ENCODE data around the gene TDRD3.

Gene TDRD3

DNA sequence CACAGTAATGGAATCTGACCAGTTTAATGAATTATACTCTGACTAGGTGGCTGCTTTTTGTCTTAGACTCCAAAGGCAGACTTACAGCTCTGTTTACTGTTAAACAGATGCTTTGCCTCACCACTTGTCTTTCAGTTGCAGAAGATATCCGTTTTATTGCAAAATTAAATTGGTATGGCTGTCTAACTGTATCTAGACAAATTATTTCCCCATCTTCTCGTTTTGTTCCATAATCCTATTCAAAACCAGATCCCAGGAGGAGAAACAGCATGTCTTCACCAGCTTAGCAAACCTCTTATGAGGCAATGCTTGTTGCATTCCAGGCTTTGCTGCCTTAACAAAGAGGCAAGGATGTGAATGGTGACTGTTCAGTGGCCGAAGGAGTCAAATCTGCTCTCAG lies 215.6 kb downstream of the TDRD3 start:
- no peak overlapping the region for H3K4me3 Mint-ChIP-seq
- no peaks in the 10 kb centered on the region for H3K9me3 Mint-ChIP-seq
- H3K4me1 Mint-ChIP-seq, result no peaks in the 10 kb centered on the region
- ATAC-seq (replicated peaks; ENCODE audit: extremely low read depth, poor library complexity, severe bottlenecking) (no peak), DNase-seq (ENCODE audit: low spot score in 2 of 2) (no peak)
- H3K36me3 Mint-ChIP-seq (ENCODE audit: insufficient read depth), result peaks cover 2% of the 10 kb centered on the region
- H3K27ac Mint-ChIP-seq (ENCODE audit: low read depth), result no peak overlapping the region
- peaks cover 17% of the 10 kb centered on the region for H3K27me3 Mint-ChIP-seq

DNA sequence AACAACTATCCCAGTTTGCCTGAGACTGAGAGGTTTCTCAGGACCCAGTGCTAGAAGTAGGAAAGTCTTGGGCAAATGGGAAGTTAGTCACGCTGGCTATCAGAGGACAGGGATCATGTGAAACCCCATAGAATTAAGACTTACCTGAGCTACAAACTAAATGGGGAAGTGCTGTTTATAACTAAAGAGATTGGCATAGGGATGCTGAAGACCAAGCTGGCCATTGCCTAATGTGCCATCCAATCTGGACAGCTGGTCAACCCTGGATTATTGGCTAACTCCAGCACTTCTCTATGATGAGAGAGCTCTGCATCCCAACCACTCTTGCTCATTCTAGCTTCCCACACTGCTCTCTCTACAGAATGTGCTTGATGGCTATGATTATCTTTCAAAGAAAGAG lies 216.1 kb downstream of the TDRD3 start:
- no peak overlapping the region for H3K27ac Mint-ChIP-seq (ENCODE audit: low read depth)

DNA sequence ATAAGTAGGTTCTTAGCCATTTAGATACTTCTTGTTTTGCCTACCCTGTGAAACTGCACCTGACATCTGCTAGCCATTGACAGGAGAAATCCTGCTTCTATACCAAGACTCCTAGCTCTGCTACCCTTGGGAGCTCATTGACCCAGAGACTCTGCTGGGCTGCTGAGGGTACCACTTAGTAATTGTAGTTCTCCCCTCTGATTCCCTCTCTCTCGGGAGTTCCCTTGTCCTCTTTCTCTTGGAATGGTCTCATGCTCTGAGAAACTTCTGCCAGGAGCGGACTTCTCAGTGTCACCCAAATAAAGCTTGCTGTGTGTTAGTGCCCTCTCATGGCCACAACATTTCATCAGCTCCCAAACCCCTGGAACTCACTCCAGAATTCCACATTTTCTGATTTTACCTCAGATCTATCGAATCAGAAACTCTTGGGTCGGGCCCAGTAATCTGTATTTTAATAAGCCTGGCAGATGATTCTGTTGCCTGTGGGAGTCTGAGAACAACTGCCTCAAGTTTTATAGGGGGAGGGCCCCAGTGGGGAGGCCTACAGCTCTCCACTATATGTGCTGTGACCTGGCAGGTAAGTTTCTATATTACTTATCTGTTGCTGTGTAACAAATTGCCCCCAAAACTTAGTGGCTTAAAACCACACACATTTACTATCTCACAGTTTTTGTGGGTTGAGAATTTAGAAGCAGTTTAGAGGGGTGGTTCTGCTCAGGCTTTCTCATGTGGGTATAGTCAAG lies 221.1 kb downstream of the TDRD3 start:
- Mint-ChIP-seq H3K4me1 (no peaks in the 10 kb centered on the region), H3K27me3 (peaks cover 11% of the 10 kb centered on the region), H3K4me3 (no peak overlapping the region), H3K36me3 (ENCODE audit: insufficient read depth) (no peaks in the 10 kb centered on the region), H3K27ac (ENCODE audit: low read depth) (no peak overlapping the region), H3K9me3 (no peaks in the 10 kb centered on the region)
- DNase-seq (ENCODE audit: low spot score in 2 of 2) (no peak), ATAC-seq (replicated peaks; ENCODE audit: extremely low read depth, poor library complexity, severe bottlenecking) (no peak)

More for the DNA sequence above, 216.1 kb downstream of the TDRD3 start:
- peaks cover 21% of the 10 kb centered on the region for H3K27me3 Mint-ChIP-seq
- no peaks in the 10 kb centered on the region for H3K36me3 Mint-ChIP-seq (ENCODE audit: insufficient read depth)
- no peak for DNase-seq (ENCODE audit: low spot score in 2 of 2)
- no peaks in the 10 kb centered on the region for H3K4me1 Mint-ChIP-seq
- H3K9me3 Mint-ChIP-seq, result no peaks in the 10 kb centered on the region
- H3K4me3 Mint-ChIP-seq, result no peak overlapping the region
- no peak for ATAC-seq (replicated peaks; ENCODE audit: extremely low read depth, poor library complexity, severe bottlenecking)

DNA sequence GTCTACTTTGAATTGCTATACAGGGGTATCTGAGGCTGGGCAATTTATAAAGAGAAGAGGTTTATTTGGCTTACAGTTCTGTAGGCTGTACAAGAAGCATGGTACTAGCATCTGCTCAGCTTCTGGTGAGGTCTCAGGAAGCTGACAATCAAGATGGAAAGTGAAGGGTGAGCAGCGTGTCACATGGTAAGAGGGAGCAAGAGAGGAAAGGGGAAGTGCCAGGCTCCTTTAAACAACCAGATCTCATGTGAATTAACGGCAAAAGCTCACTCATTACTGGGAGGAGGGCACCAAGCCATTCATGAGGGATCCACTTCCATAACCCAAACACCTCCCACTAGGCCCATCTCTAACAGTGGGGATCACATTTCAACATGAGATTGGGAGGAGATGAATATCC lies 222.4 kb downstream of the TDRD3 start:
- Mint-ChIP-seq H3K36me3 (ENCODE audit: insufficient read depth) (no peaks in the 10 kb centered on the region), H3K27ac (ENCODE audit: low read depth) (no peak overlapping the region), H3K4me3 (no peak overlapping the region), H3K4me1 (no peaks in the 10 kb centered on the region), H3K27me3 (peaks cover 11% of the 10 kb centered on the region), H3K9me3 (no peaks in the 10 kb centered on the region)
- DNase-seq (ENCODE audit: low spot score in 2 of 2), result no peak
- ATAC-seq (replicated peaks; ENCODE audit: extremely low read depth, poor library complexity, severe bottlenecking), result no peak

DNA sequence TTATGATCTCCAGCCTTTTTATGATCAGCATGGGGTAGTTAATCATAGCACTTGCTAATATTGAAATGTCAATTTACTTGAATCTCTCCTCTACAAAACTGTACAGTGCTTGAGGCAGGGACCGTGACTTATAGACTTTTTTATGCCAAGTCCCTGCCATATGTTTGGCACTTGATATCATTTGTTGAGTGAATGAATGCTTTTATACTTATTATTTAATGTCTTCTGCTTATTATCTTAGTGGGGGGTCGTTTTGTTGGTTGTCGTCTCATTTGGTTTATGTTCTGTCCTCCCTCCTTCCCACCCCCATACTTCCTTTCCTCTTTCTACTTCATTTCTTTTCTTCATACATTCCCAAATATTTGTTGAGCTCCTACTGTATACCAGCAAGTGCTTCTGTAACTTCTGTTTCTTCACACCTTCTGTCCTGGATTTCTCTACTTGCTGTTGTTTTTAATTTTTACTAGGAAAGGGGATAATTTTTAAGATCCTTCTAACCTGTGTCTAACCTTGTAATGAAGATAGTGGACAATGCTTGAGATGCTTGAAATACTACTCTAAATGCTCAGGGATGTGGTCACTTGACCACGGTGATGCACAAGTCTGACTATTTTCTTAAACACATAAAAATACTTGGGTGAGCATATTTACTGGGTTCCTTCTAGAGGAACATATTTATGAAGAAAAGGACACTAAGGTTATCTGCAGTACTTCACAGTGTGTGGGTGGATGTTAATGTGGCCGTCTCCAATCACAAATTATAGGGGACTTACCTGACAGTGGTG lies 223.8 kb downstream of the TDRD3 start:
- H3K36me3 Mint-ChIP-seq (ENCODE audit: insufficient read depth), result no peaks in the 10 kb centered on the region
- ATAC-seq (replicated peaks; ENCODE audit: extremely low read depth, poor library complexity, severe bottlenecking) (no peak), DNase-seq (ENCODE audit: low spot score in 2 of 2) (no peak)
- H3K9me3 Mint-ChIP-seq, result no peaks in the 10 kb centered on the region
- H3K4me1 Mint-ChIP-seq, result no peaks in the 10 kb centered on the region
- no peak overlapping the region for H3K4me3 Mint-ChIP-seq
- H3K27me3 Mint-ChIP-seq, result peaks cover 21% of the 10 kb centered on the region
- H3K27ac Mint-ChIP-seq (ENCODE audit: low read depth), result no peak overlapping the region

DNA sequence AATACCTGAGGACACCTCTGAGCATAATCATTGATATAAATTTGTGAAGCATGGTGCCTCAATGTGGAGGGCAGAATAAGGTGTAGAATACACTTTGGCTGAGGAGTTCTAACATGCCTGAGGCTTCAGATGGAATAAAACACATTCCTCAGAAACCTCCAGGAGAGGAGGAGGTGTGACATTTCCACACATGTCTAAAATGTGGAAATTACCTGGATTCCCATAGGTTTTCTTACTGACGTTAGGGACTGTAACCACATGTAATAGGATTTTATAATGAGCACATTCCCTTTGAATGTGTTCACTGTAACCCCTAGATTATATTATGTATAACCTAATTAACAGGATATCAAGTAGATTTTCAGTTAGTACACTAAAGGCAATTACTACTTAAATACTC lies 226.1 kb downstream of the TDRD3 start:
- DNase-seq (ENCODE audit: low spot score in 2 of 2) (no peak), ATAC-seq (replicated peaks; ENCODE audit: extremely low read depth, poor library complexity, severe bottlenecking) (no peak)
- H3K27ac Mint-ChIP-seq (ENCODE audit: low read depth), result no peak overlapping the region
- H3K36me3 Mint-ChIP-seq (ENCODE audit: insufficient read depth), result no peaks in the 10 kb centered on the region
- no peaks in the 10 kb centered on the region for H3K4me1 Mint-ChIP-seq
- H3K27me3 Mint-ChIP-seq, result peaks cover 13% of the 10 kb centered on the region
- no peaks in the 10 kb centered on the region for H3K9me3 Mint-ChIP-seq
- H3K4me3 Mint-ChIP-seq, result no peak overlapping the region
